ENCODE data around the gene SPARCL1.

Gene SPARCL1

GRCh38 chr4:87498446-87498900 is 30.7 kb downstream of the SPARCL1 start:
- H3F3A ChIP-seq (ENCODE audit: control insufficient read depth, insufficient read depth), result no peaks in the 10 kb centered on the region
- H3K9me2 ChIP-seq (replicated peaks; ENCODE audit: control insufficient read depth, low read length), result no peaks in the 10 kb centered on the region
- H3K27ac ChIP-seq (ENCODE audit: low read depth, low read length), result no peak overlapping the region
- no peaks in the 10 kb centered on the region for H3K36me3 ChIP-seq (ENCODE audit: control insufficient read depth, low read length)
- no peaks in the 10 kb centered on the region for H4K20me1 ChIP-seq (ENCODE audit: control insufficient read depth, insufficient read depth, low read depth, low read length)
- no peaks in the 10 kb centered on the region for H3K9me3 ChIP-seq (ENCODE audit: control insufficient read depth, insufficient read depth, low read length)
- H3K4me2 ChIP-seq (ENCODE audit: low read length), result no peak overlapping the region
- no peak overlapping the region for H3K4me3 ChIP-seq (ENCODE audit: low read length)
- H3K79me2 ChIP-seq (ENCODE audit: control insufficient read depth, low read length), result no peaks in the 10 kb centered on the region
- TF ChIP-seq CTCF (IDR thresholded peaks at IDR 0.05; ENCODE audit: low read depth, low read length, poor library complexity, severe bottlenecking), result no peak
- no peak for TF ChIP-seq EZH2phosphoT487 (IDR thresholded peaks at IDR 0.05; ENCODE audit: borderline replicate concordance, low read length)
- no peaks in the 10 kb centered on the region for H3K4me1 ChIP-seq (ENCODE audit: control insufficient read depth, low read length)
- peaks cover 10% of the 10 kb centered on the region; the same call in 1 of the 2 replicates for H3K27me3 ChIP-seq (ENCODE audit: control insufficient read depth, low read length)

GRCh38 chr4:87497578-87497977 is 31.6 kb downstream of the SPARCL1 start:
- no peak overlapping the region for H3K4me3 ChIP-seq (ENCODE audit: low read length)
- H3K9me3 ChIP-seq (ENCODE audit: control insufficient read depth, insufficient read depth, low read length), result no peaks in the 10 kb centered on the region
- no peaks in the 10 kb centered on the region for H3K4me1 ChIP-seq (ENCODE audit: control insufficient read depth, low read length)
- no peaks in the 10 kb centered on the region for H3F3A ChIP-seq (ENCODE audit: control insufficient read depth, insufficient read depth)
- no peaks in the 10 kb centered on the region for H3K36me3 ChIP-seq (ENCODE audit: control insufficient read depth, low read length)
- H3K9me2 ChIP-seq (replicated peaks; ENCODE audit: control insufficient read depth, low read length), result no peaks in the 10 kb centered on the region
- H4K20me1 ChIP-seq (ENCODE audit: control insufficient read depth, insufficient read depth, low read depth, low read length), result no peaks in the 10 kb centered on the region
- no peaks in the 10 kb centered on the region for H3K79me2 ChIP-seq (ENCODE audit: control insufficient read depth, low read length)
- H3K27ac ChIP-seq (ENCODE audit: low read depth, low read length), result no peak overlapping the region
- H3K27me3 ChIP-seq (ENCODE audit: control insufficient read depth, low read length), result peaks cover 8% of the 10 kb centered on the region; the same call in 1 of the 2 replicates
- no peak overlapping the region for H3K4me2 ChIP-seq (ENCODE audit: low read length)
- TF ChIP-seq CTCF (IDR thresholded peaks at IDR 0.05; ENCODE audit: low read depth, low read length, poor library complexity, severe bottlenecking) (no peak), EZH2phosphoT487 (IDR thresholded peaks at IDR 0.05; ENCODE audit: borderline replicate concordance, low read length) (no peak)

- Histone ChIP-seq H3K27ac (ENCODE audit: low read depth, low read length) (no peak overlapping the region), H3K79me2 (ENCODE audit: control insufficient read depth, low read length) (no peaks in the 10 kb centered on the region), H3F3A (ENCODE audit: control insufficient read depth, insufficient read depth) (no peaks in the 10 kb centered on the region), H3K9me2 (replicated peaks; ENCODE audit: control insufficient read depth, low read length) (no peaks in the 10 kb centered on the region), H3K4me3 (ENCODE audit: low read length) (no peak overlapping the region), H4K20me1 (ENCODE audit: control insufficient read depth, insufficient read depth, low read depth, low read length) (no peaks in the 10 kb centered on the region), H3K36me3 (ENCODE audit: control insufficient read depth, low read length) (no peaks in the 10 kb centered on the region), H3K4me2 (ENCODE audit: low read length) (no peak overlapping the region), H3K9me3 (ENCODE audit: control insufficient read depth, insufficient read depth, low read length) (no peaks in the 10 kb centered on the region), H3K4me1 (ENCODE audit: control insufficient read depth, low read length) (no peaks in the 10 kb centered on the region), H3K27me3 (ENCODE audit: control insufficient read depth, low read length) (peaks cover 8% of the 10 kb centered on the region; the same call in 1 of the 2 replicates)
- TF ChIP-seq EZH2phosphoT487 (IDR thresholded peaks at IDR 0.05; ENCODE audit: borderline replicate concordance, low read length), result no peak
- peak; percentile 67 for TF ChIP-seq CTCF (IDR thresholded peaks at IDR 0.05; ENCODE audit: low read depth, low read length, poor library complexity, severe bottlenecking)
Measured at GRCh38 chr4:87497159-87497558, 32.0 kb downstream of the SPARCL1 start.

Measured in DOHH2 (cell line).